SK-N-SH (cell line): Measurements from ENCODE around the gene PPARD.

ENCODE experiments used
- CHD2 ChIP-seq: fragments of 150-350 bp; IDR thresholded peaks from 2 replicates; pipeline ENCODE4 v1.6.1; 2018; ENCODE audit warnings: low read length; ENCODE audit not compliant: partially characterized antibody
- CTCF ChIP-seq: fragments of 200-600 bp; sonication (generic); IDR thresholded peaks from 2 replicates; pipeline ENCODE4 v1.6.1; 2017; ENCODE audit warnings: antibody characterized with exemption, mild to moderate bottlenecking, moderate library complexity
- EZH2phosphoT487 ChIP-seq: fragments of 200-600 bp; sonication (generic); IDR thresholded peaks from 2 replicates; pipeline ENCODE4 v1.6.1; 2017; ENCODE audit warnings: low read depth, mixed run types, mild to moderate bottlenecking, antibody characterized with exemption, moderate library complexity, borderline replicate concordance
- GABPA ChIP-seq: IDR thresholded peaks from 2 replicates; pipeline ENCODE4 v1.4.0; 2012; ENCODE audit warnings: low read depth, mild to moderate bottlenecking
- JUND ChIP-seq: IDR thresholded peaks from 2 replicates; pipeline ENCODE4 v1.4.0; 2012
- POLR2AphosphoS5 ChIP-seq: IDR thresholded peaks from 2 replicates; pipeline ENCODE4 v1.6.1; 2012; ENCODE audit warnings: low read depth, low read length
- REST ChIP-seq: IDR thresholded peaks from 2 replicates; pipeline ENCODE4 v1.6.1; 2012; ENCODE audit warnings: mild to moderate bottlenecking, low read depth, low read length, moderate library complexity
- USF2 ChIP-seq: fragments of 150-350 bp; IDR thresholded peaks from 2 replicates; pipeline ENCODE4 v1.6.1; 2017; ENCODE audit warnings: antibody characterized with exemption, low read length, low read depth, borderline replicate concordance
- YY1 ChIP-seq: IDR thresholded peaks from 2 replicates; pipeline ENCODE4 v1.4.0; 2012; ENCODE audit warnings: low read depth, mild to moderate bottlenecking

- TF ChIP-seq CTCF (no peak), REST (no peak), JUND (no peak), CHD2 (no peak), POLR2AphosphoS5 (no peak), EZH2phosphoT487 (no peak), GABPA (no peak), USF2 (no peak), YY1 (no peak)
These were observed 85.1 kb downstream of the PPARD start for GRCh38 chr6:35427435-35427834.
